ENCODE results near the gene THAP5.

The THAP5 gene, protein sequence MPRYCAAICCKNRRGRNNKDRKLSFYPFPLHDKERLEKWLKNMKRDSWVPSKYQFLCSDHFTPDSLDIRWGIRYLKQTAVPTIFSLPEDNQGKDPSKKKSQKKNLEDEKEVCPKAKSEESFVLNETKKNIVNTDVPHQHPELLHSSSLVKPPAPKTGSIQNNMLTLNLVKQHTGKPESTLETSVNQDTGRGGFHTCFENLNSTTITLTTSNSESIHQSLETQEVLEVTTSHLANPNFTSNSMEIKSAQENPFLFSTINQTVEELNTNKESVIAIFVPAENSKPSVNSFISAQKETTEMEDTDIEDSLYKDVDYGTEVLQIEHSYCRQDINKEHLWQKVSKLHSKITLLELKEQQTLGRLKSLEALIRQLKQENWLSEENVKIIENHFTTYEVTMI

DNA sequence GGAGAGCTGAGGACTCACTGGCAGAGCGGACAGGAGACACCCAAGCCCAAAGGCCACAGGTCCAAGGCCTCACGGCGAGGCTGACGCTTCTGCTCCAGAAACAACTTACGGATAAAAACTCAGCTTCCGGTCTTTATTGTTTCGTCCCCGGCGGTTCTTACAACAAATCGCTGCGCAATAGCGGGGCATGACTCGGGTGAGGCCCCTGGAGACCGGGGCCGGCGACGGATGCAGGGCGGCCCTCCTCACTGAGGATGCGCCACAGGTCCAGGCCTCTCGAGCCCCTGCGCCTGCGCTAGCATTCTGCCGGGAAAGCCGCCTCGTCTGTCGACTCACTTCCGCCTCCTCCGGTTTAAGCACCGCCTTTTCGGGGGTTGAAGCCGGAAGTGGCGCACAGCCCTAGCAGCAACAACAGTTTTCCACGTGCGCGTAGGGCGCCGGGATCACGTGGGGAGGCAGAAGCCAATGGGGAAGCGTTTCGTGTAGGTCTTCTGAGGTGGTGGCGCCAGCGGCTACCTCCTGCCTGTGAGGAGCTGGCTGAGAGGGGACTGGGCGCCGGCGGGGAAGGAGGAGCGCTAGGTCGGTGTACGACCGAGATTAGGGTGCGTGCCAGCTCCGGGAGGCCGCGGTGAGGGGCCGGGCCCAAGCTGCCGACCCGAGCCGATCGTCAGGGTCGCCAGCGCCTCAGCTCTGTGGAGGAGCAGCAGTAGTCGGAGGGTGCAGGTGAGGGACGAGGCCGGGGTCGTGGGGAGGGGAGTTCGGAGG lies at the start of gene THAP5, which contains the start of gene DNAJB9:
THAP5 (minus strand) TSS at position 326 of the 765 bp plus-strand sequence; CDS start at position 189, 137 bp downstream.
DNAJB9 (plus strand) TSS at position 494 of the 765 bp plus-strand sequence. CDS start 1,853 bp downstream, outside the sequence.
- peak; percentile 97 for DNase-seq (ENCODE audit: low spot score)

DNA sequence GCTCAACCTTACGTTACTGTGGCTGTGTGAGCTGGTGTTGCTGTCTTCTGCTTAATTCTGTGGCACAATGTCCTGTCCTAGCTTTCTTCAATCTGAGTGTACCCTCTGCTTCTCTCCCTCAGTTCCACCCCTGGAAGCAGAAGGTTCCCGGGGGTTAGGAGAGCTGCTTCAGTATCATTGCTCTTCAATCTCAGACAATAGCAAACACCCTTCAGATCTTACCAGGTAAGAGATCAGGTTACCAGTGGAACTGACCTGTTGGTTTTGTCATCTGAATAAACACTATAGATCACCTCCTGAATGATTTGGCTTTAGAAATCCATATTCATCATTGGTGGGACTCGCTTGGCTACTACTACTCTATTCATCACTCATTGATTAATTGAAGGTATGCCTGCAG lies 48.5 kb upstream of the THAP5 start:
- no peak for DNase-seq (ENCODE audit: low spot score)

DNA sequence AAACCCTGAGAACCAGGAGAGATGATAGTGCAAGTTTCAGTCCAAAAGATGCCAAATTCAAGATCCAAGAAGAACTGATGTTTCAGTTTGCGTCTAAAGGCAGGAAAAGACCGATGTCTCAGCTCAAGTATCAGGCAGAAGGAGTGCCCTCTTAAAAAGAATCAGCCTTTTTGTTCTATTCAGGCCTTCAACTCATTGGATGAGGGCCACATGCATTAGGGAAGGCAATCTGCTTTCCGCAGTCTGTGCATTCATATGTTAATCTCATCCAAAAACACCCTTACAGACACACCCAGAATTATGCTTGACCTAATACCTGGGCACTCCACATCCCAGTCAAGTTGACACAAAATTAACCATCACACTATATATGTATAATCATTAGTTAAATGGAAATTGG lies 45.4 kb upstream of the THAP5 start:
- no peak for DNase-seq (ENCODE audit: low spot score)

DNA sequence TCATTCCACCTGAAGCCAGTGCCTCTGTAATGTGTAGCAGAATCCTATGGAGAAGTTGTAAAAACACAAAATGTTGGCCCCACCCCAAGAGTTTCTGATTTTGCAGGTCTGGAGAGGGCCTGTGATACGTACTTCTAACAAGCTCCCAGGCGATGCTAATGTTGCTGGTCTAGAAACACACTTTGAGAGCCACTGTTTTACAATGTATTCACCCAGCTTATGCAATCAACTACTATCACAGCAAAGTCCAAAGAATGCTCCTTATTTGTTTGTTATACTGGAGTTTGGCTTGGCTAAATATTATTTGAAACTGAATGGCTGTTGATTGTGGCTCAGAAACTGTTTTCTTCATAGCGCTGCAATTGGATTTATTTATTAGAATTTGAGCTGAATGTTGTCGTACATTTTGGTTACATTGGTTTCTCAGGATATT lies 44.5 kb upstream of the THAP5 start:
- DNase-seq (ENCODE audit: low spot score) = no peak

DNA sequence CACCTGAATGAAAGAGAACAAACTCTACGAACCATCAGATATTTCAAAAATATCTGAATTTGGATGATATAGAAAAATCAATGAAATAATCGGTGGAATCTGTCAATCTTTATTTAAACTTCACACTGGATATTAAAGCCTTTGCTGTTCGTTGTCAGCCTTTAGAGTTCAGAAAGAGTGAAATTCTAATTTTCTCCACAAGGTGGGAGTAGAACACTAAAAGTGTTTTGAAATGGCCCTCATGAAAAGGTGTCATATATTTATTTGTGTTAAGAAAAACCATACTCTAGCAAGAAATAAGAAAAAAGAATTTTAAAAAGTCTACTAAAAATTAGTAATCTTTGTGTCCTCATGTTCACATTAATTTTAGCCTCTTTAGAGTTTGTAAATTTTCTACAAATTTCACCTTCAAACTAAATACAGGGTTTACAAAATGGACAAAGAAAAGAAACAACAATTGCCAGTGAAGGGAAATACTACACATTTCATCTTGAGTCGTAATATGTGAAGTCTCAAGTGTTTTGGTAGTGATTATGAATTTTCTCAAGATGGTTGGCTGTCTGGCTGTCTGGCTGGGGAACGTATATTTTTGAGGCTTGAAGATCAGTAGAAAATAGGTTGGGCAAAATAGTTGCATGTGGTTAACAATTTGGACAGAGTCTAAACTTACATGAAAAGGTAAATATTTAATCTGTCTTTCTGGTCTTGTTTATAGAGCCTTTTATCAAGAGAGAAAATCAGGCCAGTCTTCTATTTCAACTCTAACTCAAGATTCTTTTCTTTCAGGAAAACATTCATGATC lies 43.8 kb upstream of the THAP5 start:
- peak; percentile 17 for DNase-seq (ENCODE audit: low spot score)

DNA sequence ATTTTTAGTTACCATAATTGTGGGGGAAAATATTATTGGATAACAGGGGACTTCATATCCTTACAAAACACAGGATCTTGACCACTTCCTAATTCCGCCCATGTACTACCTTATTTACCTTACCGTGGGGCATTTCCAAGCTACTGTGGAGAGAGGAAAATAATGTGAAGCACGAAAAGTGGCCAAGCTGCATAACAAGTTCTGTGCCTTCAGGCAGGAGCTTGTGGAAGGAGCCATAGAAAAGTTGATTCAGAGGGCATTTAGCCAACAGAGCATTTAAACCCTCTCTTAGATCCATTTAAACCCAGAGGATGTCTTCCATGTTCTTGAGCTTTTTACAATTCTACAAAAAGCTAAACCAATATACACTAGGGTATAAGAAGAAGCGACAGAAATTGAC lies 41.8 kb upstream of the THAP5 start:
- no peak for DNase-seq (ENCODE audit: low spot score)

DNA sequence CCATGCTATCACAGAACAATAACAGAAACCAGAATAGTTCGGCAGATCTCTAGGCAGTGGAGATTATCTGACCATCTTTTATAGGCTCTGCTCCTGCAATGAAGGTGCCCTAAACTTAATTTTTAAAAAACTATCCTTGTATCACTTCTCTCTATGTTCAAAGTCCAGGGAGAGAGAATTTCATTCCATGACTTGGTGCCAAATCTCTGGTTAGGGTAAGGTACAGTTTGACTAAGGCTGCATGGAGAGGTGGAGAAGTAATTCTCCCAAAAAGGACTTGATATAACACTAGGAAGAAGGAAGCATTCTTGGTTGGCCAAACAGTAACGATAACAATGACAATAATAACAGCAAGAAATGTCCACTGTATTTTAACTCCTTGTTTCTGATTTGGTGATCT lies 40.1 kb upstream of the THAP5 start:
- DNase-seq (ENCODE audit: low spot score) = no peak

DNA sequence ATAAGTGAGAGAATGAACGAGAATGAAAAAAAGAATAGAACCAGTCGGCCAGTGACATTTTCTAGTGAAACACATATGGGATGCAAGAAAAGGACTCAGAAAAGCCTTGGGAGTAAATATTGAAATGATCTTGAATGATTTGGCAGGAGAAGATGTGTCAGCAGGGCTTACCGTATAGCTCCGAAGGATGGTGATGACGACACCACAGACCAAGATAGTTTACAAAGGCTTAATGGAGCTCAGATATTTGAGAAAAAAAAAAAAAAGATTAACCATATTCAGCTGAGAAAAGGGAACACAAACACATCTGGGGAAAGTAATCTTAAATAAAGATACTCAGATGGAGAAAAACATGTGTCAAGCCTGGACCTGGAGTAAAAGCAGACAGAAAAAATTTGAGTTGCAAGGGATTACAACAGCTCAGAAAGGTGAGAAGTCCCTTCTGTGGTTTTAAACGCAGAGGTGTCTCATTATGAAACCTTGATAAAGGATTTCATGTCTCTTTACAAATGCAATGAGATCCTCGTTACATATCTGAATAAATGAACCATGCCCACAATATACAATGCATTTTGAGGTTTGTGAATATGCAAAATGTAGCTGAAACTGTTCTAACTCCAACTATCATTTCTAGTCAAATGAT lies 36.2 kb upstream of the THAP5 start:
- no peak for DNase-seq (ENCODE audit: low spot score)

DNA sequence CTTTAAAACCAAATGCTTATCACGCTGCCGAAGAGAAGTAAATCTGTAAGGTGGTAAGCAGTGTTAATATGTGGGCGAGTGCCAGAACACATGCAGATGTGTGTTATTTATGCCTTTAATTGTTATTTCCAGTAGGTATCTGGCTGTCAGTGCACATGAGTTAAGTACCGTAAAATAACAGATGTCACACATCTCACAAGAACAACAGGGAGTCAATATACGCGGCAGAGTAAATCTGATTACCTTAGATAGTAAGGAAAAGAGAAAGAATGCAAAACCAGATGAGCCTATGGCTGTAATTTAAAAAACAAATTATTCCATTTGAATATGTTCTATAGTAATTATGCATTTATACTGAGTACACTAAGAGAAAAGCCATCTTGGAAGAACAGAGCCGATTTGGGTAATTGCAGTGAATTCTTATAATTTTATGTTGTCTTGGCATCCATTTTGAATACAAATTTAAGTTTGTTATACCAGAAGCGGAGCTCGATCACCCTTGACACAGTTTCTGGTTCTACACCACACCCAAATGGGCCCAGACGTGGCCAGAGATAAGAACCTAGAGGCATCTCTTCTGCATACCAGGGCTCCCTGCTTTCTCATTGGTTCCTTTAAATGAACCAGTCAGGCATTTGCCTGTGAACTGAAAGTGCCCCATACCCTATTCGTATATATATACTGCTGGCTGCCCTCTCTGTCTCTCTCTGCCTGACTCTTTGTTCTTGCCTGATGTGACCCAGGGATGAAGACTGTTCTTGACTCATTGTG lies 35.0 kb upstream of the THAP5 start:
- no peak for DNase-seq (ENCODE audit: low spot score)

DNA sequence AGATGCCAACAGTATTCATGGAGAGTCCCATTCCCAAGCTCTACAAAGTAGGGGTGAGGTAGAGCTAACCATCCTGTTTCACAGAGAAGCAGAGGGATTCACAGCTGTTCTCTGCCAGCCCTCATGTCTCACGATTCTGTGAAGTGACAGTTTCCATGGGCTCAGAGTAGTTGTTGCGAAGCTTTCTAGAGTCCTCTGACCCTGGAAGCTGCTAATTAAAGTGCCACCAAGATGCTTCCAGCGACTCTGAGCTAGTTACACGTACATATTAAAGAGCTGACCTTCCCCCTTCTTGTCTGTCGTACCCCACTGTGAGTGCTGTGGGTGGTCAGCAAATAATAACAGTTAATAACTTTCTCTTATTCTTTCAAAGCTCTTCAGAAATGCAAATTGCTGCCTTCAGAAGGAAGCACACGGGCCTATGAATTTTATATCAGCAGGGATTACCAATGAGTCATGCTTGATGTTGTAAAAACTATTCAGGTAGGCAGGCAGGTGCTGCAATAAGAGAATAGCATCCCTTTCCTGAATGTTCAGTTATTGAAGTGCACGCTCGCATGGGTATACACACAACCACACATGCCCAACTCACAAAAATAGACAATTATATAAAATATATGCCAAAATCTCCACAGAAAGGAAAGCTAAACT lies 34.3 kb upstream of the THAP5 start:
- no peak for DNase-seq (ENCODE audit: low spot score)

DNA sequence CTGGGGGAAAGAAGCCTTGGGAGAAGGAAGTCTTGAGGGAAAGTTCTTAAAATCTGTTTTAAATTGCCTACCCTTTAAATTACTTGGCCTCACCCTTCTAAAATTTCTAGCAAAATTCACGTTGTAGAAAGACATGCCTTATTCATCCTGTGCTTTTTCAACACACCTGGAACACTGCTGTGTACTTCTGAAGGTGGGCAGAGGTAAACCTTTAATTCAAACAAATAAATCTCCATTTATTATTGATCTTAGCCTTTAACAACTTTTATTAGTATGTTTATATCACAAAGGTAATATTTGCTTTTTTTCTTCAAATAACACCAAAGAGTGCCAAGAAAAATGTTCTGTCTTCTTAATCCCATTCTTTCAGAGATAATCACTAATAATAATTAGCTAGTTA lies 30.9 kb upstream of the THAP5 start:
- no peak for DNase-seq (ENCODE audit: low spot score)

DNA sequence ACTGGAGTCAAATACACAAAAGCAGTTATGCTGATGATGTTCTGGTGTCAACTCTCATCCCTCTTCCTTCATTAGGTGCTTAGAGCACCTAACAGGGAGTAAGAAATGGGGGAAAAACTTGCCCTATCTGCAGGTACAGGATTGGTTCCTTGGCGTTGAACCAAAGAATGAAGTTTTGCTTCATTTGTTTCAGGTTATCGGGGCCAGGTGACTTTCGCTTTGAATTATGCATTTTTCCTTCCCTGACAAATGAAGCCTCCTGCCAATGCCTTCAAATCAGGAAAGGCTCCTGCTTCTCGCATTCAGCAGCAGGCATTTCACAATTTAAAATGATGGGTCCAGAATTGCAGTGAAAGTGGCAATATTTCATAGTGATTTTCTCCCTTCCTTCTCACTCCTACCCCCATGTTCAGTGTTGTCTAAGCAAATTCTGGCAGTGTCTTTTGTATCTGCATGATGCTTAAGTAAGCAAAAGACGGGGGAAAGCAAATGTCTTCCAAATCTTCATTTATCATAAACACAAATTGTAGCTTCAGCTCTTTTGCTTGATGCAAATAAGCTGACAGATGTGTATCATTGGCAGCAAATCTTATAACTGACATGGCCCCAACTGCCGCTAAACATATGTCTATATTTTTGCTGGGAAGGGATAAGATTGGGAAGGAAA lies 29.5 kb upstream of the THAP5 start:
- no peak for DNase-seq (ENCODE audit: low spot score)

DNA sequence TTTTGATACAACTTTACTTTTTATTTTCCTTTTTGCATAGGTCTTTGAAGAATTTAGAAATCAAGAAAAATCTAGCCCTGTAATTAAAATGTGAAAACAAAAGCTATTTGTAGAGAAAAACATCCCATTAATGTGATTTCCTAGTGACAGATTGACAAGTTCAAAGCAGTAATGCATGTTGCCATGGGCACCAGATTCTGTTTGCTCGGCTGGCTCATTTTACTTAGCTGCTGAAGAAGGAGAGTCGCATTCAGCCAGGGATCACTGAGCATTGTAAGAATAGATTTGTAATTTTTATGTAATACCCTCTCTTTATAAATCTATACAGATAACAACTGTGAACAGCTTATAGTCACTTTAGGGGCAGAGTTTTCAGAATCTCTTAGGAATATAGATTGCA lies 28.6 kb upstream of the THAP5 start:
- DNase-seq (ENCODE audit: low spot score) = no peak

DNA sequence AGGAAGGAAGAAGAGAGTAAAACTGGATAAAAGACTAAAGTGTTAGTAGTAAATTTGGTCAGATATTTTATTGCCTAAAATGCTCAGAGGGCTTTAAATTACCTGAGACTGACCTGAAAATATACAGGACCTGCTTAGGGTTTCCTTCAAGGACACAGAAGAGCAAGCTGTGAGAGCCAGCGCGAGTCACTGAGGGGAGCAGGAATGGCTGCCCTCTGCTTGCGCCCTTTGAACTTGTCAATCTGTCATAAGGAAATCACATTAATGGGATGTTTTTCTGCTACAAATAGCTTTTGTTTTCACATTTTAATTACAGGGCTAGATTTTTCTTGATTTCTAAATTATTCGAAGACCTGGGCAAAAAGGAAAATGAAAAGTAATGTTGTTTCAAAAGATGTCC lies 27.1 kb upstream of the THAP5 start:
- no peak for DNase-seq (ENCODE audit: low spot score)

DNA sequence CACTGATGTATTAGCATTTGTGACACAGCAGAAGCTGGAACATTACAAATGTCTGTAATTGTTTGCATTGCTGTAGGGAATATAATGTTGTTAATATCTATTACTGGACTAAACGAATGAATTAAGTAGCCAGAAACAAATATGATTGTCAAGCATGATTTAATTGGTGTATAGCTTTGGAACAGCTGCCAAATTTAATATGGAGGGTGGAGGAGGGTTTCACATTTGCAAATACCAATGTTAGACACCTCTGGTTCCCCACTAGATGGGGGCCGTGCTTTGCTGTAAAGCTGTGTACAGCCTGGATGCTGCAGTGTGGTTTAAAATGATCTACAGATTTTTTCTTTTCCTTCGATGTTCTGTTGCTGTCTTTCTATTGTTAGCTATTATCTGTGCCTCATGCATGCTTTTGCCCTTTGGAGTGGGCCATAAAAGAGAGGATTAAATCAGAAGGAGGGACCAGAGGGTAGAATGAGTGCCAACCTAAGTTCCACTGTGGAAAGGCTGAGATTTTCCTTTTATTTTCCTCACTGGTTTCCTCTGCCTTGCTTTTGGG lies 23.2 kb upstream of the THAP5 start:
- DNase-seq (ENCODE audit: low spot score) = no peak

DNA sequence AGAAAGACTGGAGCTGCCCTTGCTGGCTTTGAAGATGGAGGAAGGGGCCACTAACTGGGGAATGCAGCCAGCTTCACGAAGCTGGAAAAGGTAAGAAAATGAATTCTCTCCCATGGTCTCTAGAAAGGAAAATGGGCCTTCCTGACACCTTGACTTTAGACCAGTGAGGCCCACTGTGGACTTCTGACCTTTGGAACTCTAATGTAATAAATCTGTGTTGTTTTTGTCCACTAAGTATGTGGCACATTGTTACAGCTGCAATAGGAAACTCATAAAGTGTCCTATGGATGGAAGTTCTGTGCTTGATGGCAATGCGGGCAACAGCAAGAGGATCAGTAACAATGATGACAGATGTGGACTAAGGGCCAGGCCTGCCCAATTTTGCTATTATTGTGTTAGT lies 21.1 kb upstream of the THAP5 start:
- no peak for DNase-seq (ENCODE audit: low spot score)

DNA sequence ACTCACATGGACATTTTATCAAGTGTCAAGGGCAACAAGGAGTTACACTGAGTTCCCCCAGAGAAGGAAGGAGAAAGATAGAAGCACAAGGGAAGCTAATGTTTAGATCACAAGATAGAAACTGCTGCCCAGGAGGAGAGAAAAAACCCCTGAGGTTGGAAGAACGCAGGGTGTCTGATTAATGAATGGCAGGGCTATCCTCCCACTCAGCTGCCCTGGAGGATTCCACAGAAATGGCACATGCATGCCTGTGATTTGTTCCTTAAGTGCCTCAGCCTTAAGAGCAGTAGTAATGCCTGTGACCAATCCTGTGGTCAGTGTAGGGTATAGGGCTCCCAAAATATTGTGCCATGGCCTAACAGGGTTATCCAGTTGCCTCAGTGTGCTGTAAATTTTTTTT lies 20.4 kb upstream of the THAP5 start:
- DNase-seq (ENCODE audit: low spot score) = no peak

DNA sequence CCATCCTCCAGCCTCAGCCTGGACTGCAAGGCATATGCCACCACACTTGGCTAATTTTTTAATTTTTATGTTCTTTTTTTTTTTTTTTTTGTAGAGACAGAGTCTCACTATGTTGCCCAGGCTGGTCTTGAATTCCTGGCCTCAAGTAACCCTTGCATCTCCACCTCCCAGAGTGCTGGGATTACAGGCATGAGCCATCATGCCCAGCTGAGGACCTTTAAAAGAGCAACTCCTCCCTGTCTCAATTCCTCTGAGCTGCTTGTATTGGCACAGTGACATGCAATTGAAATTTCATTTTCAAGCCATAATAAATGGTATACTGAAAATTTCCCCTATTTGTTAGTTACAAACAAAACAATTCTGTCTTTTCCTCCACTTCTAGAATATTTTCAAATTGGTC lies 19.7 kb upstream of the THAP5 start:
- no peak for DNase-seq (ENCODE audit: low spot score)

DNA sequence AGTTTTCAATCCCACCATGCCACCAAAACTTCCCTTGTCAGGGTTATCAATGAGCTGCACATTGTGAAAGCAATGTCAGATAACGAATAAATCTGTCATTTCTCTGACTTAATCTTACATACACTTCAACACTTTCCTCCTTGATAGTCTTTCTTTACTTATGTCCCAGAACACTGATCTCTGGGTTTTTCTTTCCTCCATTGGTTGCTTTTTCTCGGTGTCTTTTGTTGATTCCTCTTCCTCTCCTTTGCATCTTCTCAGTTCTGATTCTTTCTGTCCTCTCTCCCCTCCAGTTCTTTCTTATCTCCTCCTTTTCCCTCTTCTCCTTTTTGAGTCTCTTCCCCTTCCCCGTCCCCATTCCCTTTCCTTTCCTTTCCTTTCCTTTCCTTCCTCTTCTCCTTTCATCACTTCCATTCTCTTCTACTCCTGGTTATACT lies 16.8 kb upstream of the THAP5 start:
- no peak for DNase-seq (ENCODE audit: low spot score)

DNA sequence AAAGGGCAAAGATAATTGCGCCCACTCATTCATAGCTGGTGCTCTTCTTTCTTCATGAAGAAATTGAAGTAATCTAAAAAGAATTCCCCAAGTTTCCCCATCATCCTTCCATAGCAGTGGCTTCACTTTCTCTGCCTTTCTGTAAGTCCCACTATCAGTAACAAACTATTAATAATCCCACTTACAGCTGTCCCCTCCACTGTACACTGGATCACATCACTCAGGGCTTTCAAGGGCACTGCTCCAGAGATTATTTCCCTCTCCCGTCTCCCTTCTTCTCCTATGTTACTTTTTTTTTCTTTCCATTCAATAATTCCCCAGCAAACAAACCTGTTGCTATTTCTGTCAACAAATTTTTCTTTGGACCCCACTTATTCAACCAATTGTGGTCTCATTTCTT lies 16.3 kb upstream of the THAP5 start:
- no peak for DNase-seq (ENCODE audit: low spot score)

All from germinal center (tissue), 1 donor.